Stimulated activated CD8-positive, alpha-beta memory T cell treated with anti-CD3 and anti-CD28 coated beads, Interleukin-7, amount 100 ng/mL, for 4 hours (primary cell): ENCODE results near the gene AURKA.

Experiments
- DNase-seq, 2 donors: peaks; one replicate each; pipeline ENCODE4 v3.0.0-alpha.2; 2020; ENCODE audit warnings: low read depth in 2 of 2

AURKA gene

GRCh38 chr20:56392132-56392880 is at the start of gene AURKA, which contains the start of gene CSTF1:
Gene AURKA, minus strand, starts transcription at chr20:56392215. Its CDS starts 4,018 bp downstream, at chr20:56388197.
Gene CSTF1, plus strand, starts transcription at chr20:56392645. Its CDS starts 2,908 bp downstream, at chr20:56395553.
- DNase-seq, result peak; percentile 98 to 99

- peak; percentile 55 to 59 for DNase-seq
Measured at GRCh38 chr20:56440346-56441007, 48.5 kb upstream of the AURKA start.

DNA sequence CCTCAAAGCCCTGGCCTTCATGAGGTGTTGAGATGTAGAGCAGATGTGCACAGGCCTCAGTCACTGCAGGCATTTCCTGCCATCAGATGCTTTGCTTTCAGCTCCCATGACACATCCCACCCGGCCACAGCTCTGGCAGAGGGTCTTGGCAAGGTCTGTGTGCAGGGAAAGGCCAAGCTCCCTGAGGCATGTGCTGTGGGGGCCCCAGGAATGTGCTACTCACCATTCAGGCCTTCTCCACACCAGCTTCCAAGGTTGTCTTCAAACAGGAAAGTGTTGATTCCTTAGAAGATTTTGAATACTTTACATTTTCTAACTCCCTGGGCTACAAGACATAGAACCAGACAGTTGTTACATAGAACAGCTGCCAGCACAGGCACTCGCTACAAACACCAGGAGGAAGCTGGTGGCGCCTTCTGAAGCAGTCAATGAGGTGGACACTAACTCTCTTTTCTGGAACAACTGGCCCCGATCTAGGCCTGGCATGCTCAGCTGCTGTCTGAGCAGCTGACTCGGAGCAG is 47.8 kb upstream of the AURKA start:
- DNase-seq, result no peak

GRCh38 chr20:56438284-56438683 is 46.3 kb upstream of the AURKA start:
- DNase-seq, result no peak

GRCh38 chr20:56437196-56437960 is 45.4 kb upstream of the AURKA start:
- no peak for DNase-seq

GRCh38 chr20:56433880-56434255 is 41.9 kb upstream of the AURKA start:
- no peak for DNase-seq

- DNase-seq, result no peak
Measured at GRCh38 chr20:56433221-56433879, 41.3 kb upstream of the AURKA start.

GRCh38 chr20:56431471-56431870 is 39.5 kb upstream of the AURKA start:
- DNase-seq, result no peak

- DNase-seq, result no peak
Measured at GRCh38 chr20:56430957-56431356, 38.9 kb upstream of the AURKA start.

- no peak for DNase-seq
Measured at GRCh38 chr20:56430461-56430860, 38.4 kb upstream of the AURKA start.

DNA sequence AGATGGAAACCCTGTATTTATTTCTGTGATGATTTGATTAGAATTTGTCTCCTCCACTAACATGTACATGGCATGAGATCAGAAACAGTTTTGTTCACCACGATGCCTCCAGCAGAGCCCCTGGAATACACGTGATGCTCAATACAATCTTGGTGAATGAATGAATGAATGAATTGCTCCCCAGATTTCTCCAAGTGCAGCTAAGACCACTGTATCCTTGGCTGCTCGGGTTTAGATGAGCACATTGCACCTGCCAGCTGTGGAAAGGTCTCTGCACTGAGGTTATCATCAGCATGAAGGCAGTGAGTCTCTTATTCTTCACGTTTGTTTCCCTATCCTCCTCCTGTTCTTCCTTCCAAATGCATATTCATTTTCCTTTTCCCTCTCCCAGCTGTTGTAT is 37.9 kb upstream of the AURKA start:
- DNase-seq, result no peak

- DNase-seq, result peak; percentile 54 to 65
Measured at GRCh38 chr20:56429502-56429901, 37.5 kb upstream of the AURKA start.

- no peak for DNase-seq
Measured at GRCh38 chr20:56428881-56429280, 36.9 kb upstream of the AURKA start.

DNA sequence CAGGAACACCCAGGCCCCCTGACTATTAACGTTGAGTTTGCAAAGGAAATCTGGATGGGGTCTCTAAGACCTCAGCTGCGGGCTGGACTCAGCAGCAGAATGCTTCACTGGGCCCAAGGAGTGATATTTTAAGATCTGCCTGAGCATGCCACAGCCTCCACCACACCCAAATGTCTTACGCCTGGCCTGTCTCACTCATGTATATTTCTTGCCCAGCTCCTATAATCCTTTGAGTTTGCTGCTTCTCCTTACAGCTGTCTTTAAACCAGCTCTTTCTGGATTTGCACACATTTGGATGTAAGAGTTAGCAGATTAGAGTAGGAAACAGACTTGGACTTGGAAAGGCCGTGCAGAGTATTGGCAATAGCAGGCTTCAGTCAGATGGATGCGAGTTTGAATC is 36.4 kb upstream of the AURKA start:
- no peak for DNase-seq

DNA sequence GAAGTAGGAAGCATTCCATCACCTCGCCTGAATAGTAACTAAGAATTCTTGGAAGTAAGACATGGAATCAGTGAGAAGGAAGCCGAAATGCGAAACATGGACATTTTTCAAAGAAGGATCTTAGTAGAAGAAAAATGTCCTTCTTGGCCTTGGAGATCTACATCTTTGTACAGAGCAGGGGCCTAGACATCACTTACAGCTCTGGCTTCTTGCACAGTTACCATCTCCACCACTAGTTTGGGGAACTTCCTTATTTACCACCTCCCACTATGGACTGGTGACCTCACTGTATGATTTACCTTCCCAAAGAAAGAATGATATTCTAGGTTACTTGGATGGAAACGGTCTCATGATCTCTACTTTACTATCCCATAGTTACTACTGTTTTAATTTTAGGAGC is 35.8 kb upstream of the AURKA start:
- no peak for DNase-seq

DNA sequence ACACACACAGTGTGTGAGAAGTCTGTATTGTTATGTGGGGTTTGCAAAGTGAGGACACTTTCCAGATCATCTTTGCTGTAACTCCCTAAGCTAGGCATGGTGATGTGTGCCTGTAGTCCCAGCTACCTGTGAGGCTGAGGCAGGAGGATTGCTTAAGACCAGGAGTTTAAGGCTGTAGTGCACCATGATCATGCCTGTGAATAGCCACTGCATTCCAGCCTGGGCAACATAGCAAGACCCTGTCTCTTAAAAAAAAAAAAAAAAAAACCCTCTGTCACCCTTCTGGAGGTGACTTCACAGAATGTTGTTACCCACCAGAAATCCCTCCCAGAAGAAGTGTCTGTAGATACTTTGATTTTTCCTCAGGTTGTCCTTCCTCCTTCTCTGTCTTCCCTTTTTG is 34.9 kb upstream of the AURKA start:
- DNase-seq, result no peak

DNA sequence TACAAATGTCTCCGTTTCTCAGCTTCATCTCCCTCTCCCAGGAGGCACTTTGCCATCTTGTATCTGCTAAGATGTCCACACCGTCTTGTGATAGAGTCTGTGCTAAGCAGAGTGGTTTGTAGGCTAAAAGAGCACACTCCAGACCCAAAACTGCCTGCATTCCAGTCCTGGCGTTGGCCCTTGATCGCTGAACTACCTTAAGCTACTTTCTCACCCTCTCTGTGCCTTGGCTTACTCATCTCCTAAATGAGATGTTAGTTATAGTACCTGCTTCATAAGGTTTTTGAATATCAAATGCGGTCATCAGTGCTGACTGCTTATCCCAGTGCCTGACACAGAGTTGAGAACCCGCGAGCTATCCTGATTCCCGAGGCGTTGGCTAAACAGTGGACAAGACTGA is 34.0 kb upstream of the AURKA start:
- no peak for DNase-seq

- no peak for DNase-seq
Measured at GRCh38 chr20:56424931-56425330, 32.9 kb upstream of the AURKA start.

DNA sequence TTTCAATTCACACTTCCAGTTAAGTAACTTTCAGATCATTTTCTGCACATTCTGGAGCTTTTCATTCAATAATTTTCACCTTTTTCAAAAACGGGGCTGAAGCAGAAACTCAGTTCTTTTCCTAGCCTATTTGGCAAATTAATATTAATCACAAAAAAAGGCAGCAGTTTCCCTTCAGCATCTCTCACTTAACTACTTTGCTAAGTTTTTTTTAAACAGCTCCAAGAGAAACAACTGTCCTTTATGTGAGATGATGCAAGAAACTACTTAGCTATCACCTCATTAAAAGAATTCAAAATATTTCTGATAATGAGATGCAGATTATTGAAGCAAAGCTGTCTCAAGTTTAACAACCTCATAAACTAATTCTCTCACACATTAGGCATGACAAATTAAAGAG is 31.9 kb upstream of the AURKA start:
- DNase-seq, result no peak

DNA sequence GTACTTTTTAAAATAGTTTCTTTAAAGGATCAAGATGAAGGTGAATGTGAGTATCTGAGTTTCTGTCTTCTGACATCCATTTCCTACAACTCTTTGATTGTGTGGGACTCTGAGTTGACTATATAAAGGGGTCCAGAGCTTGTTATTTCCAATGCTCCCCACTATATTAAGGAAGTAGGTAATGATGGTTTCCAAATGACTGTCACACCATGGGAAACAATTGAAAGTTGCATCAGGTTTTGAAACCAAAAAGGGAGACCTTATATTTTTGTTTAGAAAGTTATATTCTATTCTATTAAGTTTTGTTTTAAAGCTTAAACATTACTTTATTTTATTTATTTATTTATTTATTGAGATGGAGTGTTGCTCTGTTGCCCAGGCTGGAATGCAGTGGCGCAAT is 31.2 kb upstream of the AURKA start:
- no peak for DNase-seq

DNA sequence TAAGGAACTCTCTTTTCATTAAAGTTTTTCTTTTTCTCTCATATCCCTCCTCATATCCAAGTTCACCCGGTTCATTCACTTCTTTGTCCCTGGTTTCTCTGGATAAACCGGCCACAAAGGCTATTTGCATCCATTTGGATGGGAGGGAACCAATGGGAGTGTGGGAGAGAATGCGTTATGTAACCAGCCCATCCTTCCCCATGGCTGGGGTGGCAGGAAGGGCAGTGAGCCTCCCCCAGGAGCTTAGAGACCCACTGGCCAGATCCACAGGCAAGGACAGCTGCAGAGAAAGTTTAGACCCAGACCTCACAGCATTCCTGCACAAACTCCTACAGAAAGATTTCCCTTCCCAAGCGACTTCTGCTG is 30.8 kb upstream of the AURKA start:
- DNase-seq, result no peak
